ENCODE data around the gene OR2AJ1. TPM values are rescaled to one million over a fixed set of nuclear protein-coding genes. Genes with fewer than 3 reads are reported as not detected.
"Not testable (repeated sequence)": the region's sequence is repeated elsewhere in the genome, so short reads cannot be mapped to it uniquely, and the experiment has no call there.

OR2AJ1 gene, protein sequence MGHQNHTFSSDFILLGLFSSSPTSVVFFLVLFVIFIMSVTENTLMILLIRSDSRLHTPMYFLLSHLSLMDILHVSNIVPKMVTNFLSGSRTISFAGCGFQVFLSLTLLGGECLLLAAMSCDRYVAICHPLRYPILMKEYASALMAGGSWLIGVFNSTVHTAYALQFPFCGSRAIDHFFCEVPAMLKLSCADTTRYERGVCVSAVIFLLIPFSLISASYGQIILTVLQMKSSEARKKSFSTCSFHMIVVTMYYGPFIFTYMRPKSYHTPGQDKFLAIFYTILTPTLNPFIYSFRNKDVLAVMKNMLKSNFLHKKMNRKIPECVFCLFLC
- total RNA-seq (2014; rRNA removed; shearing (Covaris generic)): not detected in 2 replicates

DNA sequence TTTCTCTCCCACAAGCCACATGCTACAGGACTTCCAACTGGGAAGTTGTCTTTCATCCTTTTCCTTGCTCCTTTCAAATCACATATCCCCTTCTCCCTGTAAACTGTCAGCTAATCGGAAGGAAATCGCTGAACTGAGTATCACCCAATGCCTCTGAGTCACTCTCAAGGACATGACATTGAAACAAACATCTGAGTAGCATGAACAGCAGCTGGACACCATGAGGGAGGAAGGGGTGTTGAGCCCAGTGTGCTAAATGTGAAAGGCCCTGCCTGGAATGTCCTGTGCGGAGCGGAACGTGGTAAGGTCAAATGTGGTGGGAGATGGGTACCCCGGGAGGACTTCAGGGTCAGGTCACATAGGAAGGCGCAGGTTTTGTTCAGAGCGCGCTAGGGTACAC lies at the start of gene OR2AJ1:
TSS of gene OR2AJ1 (plus strand) at position 22 of the 400 bp plus-strand sequence. CDS start 8,880 bp downstream, outside the sequence.
- DNase-seq (ENCODE audit: low spot score): no peak

DNA sequence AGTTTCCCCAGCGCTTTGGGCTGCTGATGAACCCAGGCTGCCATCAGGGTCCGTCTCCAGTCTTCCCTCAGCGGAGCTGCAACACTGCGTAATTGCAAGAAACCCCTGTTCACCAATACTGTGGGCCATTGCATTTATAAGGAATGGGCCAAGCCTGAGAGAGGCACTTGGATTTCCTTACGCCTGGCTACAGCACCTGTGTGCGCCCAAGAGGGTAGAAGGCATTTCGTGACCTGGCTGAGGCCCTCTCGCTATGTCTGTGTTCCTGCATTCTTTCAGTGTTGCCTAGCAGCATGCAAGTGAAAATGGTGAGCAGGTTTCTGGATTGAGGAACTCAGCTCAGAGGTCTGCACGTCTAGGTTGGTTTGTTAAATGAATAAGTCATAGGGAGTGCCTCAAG lies 41.3 kb upstream of the OR2AJ1 start:
- DNase-seq (ENCODE audit: low spot score): no peak

DNA sequence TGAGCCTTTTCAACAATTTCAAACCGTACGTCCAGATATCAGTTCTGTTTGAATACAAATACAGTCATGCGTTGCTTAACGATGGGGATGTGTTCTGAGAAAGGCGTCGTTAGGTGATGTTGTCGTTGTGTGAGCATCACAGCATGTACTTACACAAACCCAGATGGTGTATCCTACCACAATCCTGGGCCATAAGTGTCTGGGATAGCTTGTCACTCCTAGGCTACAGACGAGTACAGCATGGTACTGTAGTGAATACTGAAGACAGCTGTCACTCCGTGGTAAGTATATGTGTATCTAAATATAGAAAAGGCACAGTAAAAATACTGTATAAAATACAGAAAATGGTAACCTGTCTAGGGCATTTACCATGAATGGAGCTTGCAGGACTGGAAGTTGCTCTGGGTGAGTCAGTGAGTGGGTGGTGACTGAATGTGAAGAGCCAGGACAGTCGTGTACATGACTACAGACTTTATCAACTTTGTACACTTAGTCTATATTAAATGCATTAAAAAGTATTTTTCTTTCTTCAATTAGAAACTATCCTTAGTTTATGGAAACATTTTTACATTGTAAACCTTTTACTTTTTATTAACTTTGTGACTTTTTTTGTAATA lies 39.8 kb upstream of the OR2AJ1 start:
- no peak for DNase-seq (ENCODE audit: low spot score)

DNA sequence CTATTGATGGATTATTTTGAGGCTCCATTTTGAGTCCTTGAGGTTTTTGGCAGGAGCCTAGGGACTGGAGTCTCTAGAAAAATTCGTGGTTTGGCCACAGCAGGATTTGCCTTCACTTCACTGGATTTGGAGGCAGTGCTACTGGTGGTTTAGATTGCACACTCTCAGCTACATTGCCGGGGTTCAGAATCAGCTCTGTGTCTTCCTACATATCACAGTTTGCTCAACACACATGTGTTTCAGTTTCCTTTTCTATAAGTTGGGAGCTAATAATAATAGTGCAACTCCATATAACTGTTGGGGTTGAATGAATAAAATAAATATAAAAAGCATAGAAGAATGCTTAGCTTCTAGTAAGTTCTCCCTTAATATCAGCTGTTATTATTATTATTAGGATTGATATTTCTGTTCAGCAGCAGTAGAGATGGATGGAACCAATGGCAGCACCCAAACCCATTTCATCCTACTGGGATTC lies 29.5 kb upstream of the OR2AJ1 start, which contains the start of gene OR2W3:
TSS of gene OR2W3 (plus strand) at position 425 of the 475 bp plus-strand sequence. CDS start at position 425, 0 bp downstream.
- no peak for DNase-seq (ENCODE audit: low spot score)

DNA sequence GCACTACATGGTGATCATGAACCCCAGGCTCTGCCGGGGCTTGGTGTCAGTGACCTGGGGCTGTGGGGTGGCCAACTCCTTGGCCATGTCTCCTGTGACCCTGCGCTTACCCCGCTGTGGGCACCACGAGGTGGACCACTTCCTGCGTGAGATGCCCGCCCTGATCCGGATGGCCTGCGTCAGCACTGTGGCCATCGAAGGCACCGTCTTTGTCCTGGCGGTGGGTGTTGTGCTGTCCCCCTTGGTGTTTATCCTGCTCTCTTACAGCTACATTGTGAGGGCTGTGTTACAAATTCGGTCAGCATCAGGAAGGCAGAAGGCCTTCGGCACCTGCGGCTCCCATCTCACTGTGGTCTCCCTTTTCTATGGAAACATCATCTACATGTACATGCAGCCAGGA lies 28.7 kb upstream of the OR2AJ1 start:
- DNase-seq (ENCODE audit: low spot score): no peak

DNA sequence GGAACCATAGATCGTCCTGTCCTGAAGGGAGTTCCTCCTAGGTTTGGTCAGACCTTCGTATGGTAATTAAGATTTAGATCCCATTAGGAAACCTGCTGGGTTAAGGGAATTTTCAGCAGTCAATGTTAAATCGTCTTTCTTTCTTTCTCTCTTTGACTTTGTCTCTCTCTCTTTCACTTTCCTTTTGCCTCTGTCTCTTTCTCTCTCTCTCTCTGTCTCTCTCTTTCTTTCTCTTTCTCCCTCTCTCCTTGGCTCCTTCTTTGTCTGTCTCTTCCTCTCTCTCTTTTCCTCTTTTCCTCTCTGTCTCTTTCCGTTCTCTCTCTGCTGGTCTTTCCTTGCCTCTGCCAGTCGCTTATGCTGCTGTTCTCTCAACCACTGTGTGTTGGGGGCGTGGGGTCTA lies 20.6 kb upstream of the OR2AJ1 start:
- DNase-seq (ENCODE audit: low spot score): no peak

DNA sequence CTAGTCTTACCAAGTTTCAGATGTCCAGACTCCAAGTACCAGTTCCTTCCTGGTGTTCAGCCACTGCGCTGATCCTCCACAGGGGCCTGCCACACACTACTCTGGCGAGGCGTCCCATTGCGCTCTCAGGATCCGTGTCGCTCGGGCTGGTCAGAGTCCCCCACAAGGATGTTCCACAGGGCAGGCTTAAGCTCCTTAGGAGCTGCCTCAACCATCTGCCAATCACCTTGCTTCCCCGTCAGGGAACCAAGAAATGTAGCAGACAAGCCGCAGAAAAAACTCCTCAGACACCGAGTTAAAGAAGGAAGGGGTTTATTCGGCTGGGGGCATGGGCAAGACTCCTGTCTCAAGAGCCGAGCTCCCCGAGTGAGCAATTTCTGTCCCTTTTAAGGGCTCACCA lies 19.5 kb upstream of the OR2AJ1 start:
- DNase-seq (ENCODE audit: low spot score): no peak

DNA sequence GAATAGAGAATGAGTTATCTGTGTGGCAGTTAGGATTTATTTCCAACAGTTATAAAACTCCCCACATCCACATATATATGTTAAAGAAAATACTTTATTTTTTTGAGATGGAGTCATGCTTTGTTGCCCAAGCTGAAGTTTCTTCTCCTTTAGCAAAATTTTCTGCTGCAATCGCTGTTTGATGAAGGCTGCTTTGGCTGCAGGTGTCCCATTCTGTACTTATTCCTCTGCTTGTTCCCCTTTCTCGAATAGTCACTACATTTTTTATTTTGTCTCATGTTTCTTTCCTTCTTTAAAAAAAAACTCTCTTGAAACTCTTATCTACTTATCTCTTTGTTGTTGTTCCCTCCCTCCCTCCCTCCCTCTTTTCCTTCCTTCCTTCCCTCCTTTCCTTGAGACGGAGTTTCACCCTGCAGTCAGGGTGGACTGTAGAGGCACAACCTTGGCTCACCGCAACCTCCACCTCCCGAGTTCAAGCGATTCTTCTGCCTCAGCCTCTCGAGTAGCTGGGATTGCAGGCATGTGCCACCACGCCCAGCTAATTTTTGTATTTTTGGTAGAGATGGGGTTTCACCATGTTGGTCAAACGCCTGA lies 18.7 kb upstream of the OR2AJ1 start:
- DNase-seq (ENCODE audit: low spot score): no peak

DNA sequence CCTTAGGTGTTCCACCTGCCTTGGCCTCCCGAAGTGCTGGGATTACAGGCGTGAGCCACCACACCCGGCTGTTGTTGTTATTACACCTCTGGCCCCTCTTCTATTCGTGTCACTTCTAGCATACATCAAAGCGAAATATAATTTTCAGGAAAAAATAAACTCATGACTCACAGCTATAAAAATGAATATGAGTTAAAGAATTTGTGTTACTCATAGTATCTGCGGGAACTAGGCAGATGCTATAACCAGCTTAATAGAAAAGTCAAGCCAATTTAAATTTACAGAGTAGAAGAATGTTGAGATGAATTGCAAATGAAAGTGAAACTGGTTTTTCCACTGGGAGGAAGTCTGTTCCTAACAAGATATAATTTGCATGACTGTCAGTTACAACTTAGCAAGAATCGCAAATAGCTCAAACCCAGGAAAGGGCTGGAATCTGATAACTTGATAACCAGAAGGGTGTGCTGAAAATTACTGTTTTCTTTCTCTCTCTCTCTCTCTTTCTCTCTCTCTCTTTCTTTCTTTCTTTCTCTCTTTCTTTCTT lies 18.1 kb upstream of the OR2AJ1 start:
- peak; percentile 86 for DNase-seq (ENCODE audit: low spot score)

DNA sequence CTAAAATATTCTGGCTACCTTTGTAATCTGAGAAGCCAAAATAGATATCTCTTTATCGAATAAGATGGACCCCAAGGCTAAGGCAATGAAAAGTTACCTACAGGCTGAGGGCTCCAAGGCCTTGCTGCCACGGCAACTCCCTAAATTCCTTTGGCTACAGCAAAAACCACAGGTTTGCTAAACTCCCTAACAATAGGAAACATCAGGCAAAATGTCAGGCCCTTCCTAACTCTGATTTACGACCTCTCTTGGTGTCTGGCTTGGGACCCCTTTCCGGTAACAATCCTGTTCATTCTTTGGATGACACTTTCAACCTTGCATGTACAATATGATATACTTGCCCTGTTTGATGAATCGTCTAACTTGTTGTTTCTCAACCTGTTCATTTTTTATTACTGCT lies 15.9 kb upstream of the OR2AJ1 start:
- no peak for DNase-seq (ENCODE audit: low spot score)

DNA sequence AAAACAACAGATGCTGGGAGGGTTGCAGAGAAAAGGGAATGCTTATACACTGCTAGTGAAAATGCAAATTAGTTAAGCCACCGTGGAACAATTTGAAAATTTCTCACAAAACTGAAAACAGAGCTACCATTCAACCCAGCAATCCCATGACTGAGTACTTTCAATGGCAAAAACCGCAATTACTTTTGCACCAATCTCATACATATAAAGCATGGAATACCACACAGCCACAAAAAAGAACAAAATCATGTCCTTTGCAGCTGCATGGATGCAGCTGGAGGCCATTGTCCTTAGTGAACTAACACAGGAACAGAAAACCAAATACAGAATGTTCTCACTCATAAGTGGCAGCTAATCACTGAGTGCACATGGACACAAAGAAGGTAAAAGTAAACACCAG lies 10.9 kb upstream of the OR2AJ1 start:
- DNase-seq (ENCODE audit: low spot score): no peak

DNA sequence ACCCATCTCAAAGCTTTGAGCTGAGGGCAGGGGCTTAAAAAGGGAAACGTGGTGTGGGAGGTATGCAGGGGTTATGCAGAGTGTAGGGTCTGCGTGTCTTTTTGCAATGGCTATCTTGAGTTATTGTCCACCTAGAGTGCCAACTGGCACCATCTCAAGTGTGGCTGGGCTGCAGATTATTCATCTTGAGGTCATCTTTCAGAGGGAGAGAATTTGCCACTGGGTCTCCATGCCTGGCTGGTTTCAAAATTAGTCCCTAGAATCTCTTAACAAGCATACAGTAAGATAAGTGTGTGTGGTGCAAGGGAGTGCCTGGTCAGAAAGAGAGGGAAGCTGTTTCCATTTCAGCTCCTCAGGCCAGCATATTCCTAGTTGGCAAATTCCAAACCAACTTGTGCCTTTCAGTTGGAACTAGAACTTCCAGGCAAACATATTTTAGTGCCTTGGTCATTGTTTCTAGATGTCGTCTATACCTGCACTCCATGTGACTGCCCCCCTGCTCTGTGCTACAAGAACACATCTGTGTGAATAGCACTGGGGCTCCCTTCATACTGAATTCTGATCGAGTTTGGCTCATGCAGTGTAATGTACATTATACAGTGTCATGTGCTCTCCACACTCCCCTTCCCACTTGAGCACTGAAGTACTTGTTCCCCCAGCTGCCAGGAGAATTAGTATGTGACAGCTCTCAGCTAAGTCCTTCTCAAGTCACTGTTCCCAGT lies 9.6 kb upstream of the OR2AJ1 start:
- DNase-seq (ENCODE audit: low spot score): peak; percentile 16

DNA sequence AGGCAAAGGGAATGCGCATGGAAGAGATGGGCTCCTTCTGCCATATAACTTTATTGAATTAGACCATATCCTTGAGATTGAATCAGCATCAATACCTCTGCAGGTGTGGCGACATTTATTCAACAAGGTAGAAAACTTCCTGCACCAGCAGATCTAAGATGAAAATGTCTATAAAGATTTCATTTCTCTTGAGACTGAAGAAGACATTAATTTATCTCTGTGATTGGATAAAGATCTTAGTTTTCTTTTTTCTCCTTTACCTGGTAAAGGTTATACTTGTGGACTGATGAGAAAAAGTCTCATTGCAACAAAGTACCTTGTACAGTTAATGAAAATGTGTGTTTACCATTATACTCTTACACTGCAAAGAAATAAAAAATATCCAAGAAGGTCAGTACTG lies 4.7 kb upstream of the OR2AJ1 start, which contains the start of gene OR2T8:
TSS of gene OR2T8 (plus strand) at position 301 of the 400 bp plus-strand sequence. CDS start 766 bp downstream, outside the sequence.
- DNase-seq (ENCODE audit: low spot score): no peak

DNA sequence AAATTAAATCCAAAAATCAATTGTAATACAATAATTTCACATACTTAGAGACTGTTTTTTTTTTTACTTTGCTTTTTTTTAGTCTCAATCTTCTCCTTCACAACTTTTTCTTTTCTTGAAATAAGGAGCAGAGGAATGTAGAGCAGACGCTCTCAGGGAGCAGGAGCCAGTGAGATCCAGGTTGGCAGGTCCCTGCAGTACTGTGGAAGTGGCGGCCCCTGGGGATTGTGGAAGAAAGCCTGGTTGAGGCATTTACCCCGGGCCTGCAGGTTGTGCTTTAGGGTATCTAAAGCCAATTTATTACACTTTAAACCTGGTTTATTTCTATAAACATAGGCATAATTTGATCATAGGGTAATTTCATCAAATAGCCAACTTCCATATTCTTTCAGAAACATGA lies 748 bp upstream of the OR2AJ1 start:
- DNase-seq (ENCODE audit: low spot score): no peak

DNA sequence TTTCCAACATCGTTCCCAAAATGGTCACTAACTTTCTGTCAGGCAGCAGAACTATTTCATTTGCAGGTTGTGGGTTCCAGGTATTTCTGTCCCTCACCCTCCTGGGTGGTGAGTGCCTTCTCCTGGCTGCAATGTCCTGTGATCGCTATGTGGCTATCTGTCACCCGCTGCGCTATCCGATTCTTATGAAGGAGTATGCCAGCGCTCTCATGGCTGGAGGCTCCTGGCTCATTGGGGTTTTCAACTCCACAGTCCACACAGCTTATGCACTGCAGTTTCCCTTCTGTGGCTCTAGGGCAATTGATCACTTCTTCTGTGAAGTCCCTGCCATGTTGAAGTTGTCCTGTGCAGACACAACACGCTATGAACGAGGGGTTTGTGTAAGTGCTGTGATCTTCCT lies 9.3 kb downstream of the OR2AJ1 start:
- DNase-seq (ENCODE audit: low spot score): no peak

DNA sequence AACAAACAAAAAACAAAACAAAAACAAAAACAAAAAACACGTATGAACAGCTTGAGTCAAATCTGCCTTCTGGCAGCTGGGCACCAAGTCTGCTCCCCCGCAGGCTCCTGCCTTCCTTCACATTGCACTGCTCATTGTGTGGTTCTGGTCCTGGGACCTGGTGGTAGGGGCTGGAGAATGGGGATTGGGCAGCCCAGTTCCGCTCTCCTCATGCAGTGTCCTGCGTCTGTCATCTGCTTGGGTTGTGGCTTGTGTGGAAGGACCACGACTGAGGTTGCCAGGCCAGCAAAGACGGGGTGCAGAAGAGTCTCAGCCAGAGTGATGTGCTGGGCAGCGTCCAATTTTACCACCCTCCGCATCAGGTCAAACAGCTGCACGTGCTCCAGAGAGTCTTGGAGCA lies 11.1 kb downstream of the OR2AJ1 start:
- DNase-seq (ENCODE audit: low spot score): no peak

DNA sequence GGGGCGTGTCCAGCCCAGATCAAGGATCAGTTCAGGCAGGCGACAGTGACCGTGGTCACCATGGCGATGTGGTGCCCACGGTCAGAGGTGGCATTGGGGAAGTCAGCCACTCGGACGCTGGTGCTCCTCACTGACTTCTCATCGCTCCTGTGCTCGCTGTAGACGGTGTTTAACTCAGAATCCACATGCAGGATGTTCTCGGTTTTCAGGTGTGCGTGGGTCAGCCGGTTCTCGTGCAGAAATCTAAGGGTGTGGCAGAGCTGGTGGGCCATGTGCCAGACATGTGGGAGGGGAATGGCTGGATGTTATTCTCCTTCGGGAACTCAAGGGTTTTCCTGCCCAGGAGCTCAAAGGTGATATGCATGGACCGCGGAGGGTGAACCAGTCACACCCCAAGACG lies 11.7 kb downstream of the OR2AJ1 start:
- DNase-seq (ENCODE audit: low spot score): no peak

DNA sequence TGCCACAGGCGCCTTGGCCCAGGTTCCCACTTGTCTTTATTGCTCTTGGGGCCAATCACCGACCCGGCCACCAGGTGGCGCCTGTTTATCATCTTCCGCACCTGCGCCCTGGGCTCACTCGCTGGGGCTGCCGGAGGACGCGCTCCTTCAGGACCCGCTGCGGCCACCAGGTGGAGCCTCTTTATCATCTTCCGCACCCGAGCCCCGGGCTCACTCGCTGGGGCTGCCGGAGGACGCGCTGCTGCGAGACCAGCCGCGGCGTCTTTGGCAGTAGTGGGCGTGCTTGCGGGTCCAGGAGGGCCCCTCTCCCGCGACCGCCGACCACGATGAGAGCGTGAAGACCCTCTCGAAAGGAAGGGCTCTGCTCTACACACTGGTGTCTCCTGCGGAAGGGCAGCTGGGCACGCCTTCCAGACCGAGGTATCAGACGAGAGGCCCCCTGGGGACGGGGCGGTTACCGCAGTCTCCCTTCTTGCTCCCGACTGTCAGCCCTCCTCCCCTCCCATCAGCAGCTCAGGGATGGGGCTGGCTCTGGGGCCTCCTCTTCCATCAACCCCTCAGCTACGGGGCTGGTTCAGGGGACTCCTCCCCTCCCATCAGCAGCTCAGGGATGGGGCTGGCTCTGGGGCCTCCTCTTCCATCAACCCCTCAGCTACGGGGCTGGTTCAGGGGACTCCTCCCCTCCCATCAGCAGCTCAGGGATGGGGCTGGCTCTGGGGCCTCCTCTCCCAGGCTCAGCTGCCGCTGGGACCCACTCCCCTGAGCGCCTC lies 12.5 kb downstream of the OR2AJ1 start:
- DNase-seq (ENCODE audit: low spot score): not testable (repeated sequence)

DNA sequence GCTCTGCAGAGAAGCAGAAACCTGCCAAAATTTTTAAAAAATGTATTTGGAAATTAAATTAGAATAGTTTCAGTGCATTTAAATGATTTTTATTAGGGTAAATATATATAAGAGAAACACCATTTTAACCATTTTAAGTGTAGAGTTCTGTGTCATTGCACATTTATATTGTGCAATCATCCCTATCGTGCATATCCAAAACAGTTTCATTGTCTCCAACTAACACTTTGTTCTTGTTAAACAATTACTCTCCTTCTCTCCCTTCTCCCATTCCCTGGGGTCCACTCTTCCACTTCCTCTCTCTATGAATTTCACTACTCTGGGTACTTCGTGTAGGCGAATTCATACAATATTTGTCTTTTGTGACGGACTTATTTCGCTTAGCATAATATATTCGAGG lies 17.9 kb downstream of the OR2AJ1 start:
- DNase-seq (ENCODE audit: low spot score): no peak

DNA sequence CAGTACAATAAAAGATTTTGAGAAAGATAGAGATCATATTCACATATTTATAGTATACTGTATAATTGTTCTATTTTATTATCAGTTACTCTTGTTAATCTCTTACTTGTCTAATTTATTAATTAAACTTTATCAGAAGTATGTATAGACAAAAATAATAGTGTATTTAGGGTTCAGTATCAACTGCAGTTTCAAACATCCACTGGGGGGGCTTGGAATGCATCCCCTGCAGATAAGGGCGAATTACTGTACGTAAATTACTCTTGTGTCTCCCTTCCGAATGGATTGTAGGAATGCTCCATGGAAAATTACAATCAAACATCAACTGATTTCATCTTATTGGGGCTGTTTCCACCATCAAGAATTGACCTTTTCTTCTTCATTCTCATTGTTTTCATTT lies 23.9 kb downstream of the OR2AJ1 start, which contains the start of gene OR2L8:
TSS of gene OR2L8 (plus strand) at position 301 of the 400 bp plus-strand sequence. CDS start at position 301, 0 bp downstream.
- no peak for DNase-seq (ENCODE audit: low spot score)

DNA sequence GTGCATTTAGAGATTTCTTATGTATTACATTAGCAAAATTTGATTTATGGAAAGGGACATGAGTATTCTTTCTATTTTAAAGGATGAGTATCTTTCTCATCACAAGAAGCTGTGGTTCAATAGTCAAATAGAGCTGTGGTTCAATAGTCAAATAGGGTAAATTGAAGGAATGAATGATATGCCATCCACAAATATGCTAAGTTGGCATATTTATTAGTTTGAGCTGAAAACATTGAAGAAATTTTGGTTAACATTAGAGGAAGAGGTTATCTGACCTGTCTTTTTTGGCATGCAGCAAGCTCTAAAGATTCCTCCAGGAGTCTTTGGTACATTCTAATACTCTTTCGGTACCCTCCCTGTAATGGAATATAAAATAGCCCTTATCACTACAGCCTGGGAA lies 28.7 kb downstream of the OR2AJ1 start:
- no peak for DNase-seq (ENCODE audit: low spot score)
